HG03060 (cell line): ENCODE data around the gene OR51E1.

Experiments
- ATAC-seq: cut with Tn5 transposase; IDR thresholded peaks from one replicate; pipeline ENCODE4 v1.9.1; 2021; ENCODE audit warnings: low read depth, moderate number of reproducible peaks; ENCODE audit not compliant: unreplicated experiment

OR51E1 gene

DNA sequence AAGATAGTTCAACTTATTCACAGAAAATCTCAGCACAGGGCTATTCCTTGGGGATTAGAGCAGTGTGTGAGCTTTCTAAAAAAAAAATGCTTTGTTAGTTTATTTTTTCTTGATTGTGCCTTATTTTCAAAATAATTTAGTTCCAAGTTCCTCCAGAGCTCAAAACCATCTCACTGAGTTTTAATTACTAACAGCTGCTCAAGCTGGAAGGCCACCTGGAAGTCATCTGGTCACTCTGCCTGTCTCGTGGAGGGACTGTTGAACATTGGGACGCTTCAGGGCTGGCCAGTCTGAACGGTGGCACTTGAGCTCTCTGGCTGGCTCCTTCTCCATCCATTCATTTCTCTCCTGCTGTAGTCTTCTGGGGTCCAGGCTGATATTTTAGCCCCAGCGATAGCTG lies 4.0 kb downstream of the OR51E1 start:
- ATAC-seq = no peak

DNA sequence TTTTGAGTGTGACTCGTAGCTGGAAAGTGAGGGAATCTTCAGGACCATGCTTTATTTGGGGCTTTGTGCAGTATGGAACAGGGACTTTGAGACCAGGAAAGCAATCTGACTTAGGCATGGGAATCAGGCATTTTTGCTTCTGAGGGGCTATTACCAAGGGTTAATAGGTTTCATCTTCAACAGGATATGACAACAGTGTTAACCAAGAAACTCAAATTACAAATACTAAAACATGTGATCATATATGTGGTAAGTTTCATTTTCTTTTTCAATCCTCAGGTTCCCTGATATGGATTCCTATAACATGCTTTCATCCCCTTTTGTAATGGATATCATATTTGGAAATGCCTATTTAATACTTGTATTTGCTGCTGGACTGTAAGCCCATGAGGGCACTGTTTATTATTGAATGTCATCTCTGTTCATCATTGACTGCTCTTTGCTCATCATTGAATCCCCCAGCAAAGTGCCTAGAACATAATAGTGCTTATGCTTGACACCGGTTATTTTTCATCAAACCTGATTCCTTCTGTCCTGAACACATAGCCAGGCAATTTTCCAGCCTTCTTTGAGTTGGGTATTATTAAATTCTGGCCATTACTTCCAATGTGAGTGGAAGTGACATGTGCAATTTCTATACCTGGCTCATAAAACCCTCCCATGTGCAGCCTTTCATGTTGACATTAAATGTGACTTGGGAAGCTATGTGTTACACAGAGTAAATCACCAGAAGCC lies 11.0 kb downstream of the OR51E1 start:
- ATAC-seq = no peak

DNA sequence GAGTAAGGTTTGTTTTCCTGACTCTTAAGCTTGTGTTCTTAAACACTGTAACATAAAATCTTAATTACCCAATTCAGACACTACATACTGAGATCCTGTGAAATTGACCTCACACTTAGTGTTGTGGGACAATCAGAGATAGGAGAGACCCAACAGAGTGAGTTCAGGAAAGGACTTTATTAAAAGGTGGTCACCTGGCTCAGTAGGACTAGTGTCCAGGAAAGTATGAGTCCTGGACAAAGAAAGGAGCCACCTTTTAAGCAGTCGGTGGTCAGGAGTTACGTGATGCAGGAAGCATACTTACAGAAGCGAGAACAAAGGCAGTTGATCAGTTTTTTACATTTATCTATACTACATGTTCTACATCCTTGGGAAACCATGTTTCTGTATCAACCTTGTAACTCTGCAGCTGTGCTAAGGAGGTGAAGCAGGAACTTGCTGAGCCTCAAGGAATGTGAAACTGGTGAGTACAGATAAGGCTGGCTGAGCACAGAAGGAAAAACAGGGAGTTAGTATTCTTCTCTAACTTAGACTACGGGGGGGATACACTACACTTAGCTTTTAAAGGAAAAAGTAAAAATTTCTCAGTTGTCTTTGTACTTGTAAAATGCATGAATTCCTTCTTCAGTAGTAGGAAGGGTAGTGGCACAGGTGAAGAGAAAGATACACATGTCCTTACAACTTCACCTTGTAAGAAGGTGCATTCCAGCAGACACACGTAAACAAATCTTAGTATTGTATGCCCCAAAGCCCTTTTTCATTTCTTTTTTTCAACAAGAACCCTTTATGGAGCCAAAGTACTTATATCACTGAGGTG lies 15.1 kb downstream of the OR51E1 start:
- no peak for ATAC-seq

DNA sequence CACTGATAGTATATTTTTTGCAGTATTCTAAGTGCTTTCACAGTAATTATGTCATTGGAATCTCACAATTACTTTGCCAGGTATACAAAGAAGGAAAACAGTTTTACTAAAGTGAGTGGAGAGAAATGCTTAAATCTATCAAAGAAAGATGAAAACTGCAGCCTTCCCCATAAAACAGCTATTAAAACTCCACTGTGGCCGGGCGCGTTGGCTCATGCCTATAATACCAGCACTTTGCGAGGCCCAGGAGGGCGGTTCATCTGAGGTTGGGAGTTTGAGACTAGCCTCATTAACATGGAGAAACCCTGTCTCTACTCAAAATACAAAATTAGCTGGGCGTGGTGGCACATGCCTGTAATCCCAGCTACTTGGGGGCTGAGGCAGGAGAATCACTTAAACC lies 19.1 kb downstream of the OR51E1 start:
- ATAC-seq = no peak

DNA sequence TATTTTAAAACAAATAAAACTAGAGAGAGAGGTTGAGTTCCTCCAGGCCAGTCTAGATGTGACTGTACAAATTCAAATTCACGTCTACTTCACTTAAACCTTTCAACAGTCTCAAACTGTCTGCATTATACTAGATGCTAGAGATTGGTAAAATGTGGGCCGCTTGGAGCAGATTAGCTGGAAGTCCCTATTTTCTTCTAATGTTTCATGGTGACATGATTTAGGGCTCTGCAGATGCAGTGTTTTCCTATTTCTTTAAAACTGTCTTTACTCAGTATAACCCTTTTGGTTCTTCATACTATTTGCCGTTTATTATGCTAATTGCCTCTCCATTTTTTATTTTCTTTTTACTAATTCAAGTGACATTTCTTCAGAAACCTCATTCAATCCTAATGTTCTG lies 20.4 kb downstream of the OR51E1 start:
- no peak for ATAC-seq

DNA sequence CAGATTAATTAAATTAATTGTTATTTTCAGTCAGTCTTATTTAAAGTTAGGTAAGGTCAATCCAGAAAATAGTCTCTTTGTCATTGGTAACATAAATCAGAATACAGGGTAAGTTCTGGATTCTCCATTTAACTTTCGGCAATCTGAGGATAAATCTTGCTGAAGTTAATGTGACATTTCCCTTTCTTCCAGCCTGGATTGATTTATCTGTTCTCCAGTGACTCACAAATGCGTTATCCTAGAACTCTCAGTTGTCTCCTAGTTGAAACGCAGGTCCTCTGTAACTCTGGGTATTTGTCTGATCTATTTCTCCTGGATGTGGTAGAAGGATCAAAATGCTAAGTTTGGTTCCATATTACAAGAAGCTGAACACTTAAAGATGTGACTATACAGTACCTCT lies 21.0 kb downstream of the OR51E1 start:
- ATAC-seq = no peak

DNA sequence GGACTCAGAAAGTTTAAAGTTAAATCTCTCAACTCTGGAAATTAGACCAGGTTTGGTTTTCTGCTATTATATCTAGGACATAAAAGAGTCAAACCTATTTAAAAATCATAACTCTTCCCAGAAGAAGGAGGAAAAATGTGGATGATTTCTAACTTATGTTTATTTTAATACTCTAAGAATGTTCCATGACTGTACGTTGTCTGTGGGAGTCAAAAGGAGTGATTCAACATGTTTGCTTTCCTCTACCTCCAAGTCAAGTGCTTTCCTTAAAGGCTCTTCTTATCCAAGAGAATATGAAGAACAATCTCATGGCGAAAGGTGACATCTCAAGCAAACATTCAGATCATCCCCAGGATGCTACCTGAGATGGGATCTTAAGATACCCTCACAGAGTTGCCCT lies 21.6 kb downstream of the OR51E1 start:
- no peak for ATAC-seq

DNA sequence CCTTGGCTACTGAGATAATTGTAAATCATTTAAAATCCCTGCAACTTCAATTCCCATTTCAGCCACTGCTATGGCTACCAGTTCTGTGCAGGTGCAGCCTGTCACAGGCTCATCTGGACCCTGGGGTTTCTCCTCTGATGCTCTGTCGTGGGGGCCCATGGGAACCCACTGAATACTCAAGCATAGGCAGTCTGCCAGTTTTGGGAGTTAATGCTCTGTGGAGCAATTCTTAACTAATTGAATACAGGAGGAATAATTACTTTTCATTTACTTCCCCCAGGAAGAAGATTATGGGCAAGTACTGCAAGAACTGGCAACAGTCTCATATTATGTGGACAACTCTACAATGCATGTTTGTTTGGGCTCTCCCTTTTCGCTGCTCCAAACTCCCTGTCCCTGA lies 28.0 kb downstream of the OR51E1 start:
- no peak for ATAC-seq

DNA sequence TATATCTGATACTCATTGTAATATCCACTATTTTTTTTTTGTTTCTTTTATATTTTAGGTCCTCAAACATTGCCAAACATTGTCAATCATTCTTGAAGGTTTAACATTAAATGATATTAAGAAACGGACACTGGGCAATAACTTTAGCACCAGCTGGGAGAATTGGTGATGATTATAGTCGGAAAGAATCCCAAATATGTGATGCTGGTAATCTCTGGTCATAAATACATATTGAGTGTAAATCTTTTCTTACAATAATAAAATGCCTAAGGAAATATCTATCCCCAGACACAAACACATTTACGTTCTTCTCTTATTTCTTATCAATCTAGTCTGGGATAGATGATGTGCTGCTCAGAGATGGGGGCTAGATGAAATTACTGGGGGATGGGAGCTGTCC lies 28.7 kb downstream of the OR51E1 start:
- ATAC-seq = no peak

DNA sequence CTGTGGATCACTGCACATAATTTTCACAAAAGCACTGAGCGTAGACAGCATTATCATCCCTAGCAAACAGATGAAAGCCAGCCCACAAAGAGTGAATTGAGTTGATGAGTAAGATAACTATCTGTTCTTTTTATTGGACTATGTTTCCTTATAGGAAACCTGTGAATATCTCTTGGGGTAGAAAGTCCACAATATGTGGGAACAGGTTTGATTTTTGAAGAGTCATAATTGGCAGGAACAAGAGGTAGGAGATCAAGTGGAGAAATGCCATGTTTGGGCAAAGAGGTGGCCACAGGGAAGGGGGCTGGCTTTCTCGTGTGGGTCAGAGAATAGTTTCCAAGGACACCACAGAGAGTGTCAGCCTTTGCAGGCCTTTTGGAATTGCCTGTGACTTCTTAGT lies 30.0 kb downstream of the OR51E1 start:
- ATAC-seq = no peak

DNA sequence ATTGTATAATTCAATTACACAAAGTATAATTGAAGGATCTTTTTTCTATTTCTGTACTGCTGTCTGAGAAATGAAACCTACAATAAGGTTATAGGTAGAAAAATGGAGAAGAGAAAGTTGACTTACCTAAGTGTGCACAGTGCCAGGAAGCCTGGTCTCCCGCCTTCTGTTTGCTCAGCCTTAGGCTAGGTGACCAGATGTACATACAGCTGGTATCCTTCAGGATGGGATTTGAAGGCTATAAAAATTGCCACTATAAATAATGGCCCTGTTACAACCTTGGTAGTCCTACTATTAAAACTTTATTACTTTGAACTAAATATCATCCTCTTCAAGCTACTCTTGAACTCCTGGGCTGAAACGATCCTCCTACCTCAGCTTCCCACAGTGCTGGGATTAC lies 34.2 kb downstream of the OR51E1 start:
- no peak for ATAC-seq

DNA sequence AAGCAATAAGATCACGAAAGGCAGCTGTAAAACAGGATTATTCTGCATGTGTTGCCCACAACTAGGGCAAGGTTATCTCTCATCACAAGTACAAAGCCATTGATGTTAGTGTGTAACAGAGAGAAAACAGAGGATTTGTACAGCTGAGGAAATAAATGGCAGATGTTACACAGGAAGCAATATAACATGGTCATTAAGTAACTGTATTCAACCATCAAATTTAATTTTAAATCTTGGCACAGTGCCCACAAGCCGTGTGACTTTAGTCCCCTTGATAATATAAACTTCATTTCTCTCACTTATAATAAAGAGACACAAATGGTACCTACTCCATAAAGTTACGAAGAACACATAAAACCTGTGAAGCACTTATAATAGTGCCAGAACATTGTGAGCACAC lies 36.6 kb downstream of the OR51E1 start:
- no peak for ATAC-seq

DNA sequence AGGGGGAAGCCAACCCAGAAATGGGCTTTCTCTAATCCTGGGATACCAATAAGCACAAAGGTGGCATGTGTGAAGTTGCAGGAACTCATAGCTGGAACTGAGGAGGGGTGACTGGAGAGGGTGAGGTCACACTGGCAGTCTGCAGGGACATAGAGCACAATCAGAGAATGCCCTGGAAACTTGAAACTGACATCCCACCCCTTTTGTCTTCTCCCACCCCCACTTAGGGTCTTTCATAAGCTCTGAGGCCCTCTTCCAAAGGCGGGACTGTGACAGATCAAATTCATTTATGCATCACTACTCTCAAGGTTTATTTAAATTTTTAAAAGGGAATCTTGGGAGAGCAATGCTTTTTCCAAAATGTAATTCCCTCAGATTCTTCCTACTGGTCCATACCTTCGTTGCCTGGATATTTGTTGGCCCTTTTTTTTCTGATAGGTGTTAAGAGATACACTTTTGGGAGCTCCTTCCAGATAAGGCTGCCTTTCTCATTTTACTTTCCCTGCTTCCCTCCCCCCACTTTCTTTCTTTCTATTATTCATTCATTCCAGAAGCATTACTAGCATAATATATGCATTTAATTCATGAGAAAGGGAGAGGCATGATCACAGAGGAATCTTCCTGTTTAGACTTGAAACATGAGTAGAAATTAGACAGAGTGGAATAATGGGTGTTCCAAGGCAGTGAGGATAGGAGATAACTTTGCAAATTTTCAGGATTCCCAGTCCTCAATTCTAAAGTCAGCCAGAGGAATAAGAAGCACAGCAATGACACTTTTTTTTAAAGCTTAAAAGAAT lies 39.0 kb downstream of the OR51E1 start:
- no peak for ATAC-seq

DNA sequence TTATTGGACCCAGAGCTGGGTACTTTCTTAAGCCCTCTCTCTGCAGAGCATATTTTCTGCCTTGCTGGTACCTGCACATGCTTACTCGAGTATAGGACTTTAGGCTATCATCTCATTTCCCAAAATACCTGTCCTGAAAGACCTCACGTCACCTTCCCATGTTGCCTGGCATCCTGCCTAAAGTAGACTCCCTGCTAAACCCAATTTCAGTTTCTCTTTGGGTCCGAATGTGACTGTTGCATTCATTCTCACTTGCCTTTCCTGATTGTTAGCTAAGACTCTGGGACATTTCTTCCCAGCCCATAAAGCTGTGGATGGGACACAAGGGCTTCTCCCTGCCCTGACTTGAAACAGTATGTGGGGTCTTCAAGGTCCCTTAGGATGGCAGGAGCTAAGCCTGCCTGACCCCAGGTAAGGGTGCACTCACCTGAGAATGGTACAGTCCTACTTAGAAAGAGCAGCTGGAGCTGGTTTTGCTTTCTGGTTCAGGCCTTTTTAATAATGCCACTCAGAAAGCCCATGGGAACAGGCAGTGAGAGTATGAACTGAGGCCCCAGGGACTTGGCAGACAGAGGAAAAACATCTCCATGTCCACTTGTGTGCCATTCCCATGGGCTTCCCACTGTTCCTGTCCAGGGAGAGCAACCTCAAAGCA lies 41.0 kb downstream of the OR51E1 start:
- ATAC-seq = no peak

DNA sequence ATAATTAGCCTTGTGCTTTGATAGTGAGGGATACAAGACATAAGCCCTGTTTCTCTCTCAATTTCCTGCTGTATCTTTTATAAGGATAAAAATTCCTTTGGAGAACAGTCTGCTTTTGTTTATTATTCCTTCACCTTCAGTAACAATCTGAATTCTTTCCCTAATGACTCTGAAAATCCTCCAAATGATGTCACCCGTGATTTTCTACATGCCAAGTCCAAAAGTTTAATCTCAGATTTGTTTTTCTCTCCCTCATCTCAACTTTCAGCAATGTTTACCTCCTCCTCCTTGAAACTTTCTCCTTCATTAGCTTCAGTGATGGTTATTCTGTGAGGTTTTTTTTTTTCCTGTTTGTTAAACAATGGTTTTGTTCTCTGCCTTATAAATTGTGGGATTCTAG lies 51.7 kb downstream of the OR51E1 start:
- no peak for ATAC-seq

DNA sequence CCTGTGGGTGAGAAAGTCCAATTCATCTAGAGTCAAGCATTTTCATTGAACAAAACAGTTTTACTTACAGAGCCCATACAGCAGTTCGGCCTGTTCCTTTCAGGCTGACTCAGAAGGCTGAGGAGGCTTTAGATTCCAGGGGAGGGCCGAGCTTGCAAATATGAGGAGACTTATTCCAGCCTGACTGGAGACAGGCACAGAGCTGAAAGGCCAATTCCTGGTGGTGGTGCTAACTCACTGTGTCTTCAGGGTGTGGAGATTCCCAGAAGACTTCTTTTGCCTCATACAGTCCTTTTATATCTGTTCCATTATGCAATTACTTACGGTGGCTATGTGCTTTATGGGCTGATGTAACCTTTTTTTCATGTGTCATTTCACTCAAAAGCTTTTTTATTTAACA lies 53.8 kb downstream of the OR51E1 start, which contains the start of gene OR51E2:
Gene OR51E2, minus strand, starts transcription at position 269 of the 400 bp plus-strand sequence. CDS start 15,142 bp downstream, outside the sequence.
- no peak for ATAC-seq

DNA sequence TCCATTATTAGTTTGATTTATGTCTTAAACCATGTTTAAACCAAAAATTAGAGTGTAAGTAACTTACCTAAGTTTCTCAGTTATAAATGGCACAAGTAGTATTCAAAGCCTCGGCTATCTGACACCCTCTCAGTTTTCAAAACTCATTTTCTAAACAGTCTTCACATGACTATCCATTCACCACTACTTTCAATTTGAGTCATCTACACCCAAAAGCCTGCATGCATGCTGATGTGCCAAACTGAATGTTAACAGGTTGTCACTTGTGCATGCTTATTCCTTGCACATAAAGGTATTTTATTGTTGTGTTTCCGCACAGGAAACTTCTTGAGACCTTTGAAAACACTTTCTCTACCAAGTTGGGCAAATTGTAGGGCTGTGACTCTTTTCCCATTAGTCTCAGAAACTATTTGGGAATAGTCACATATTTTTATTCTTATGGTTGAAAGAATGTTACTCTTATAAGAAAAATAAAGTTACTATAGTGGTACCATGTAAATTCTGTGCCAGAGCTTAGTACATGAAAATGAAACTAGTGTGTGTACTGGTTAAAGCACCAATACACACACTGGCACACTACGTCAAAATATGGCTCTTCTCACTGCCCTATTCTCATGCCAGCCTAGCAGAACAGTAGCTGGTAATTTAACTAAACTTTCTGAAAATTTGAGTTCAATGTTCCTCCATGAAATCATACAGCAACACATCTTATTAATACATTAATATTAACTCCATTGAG lies 56.1 kb downstream of the OR51E1 start:
- ATAC-seq = peak; percentile 87

DNA sequence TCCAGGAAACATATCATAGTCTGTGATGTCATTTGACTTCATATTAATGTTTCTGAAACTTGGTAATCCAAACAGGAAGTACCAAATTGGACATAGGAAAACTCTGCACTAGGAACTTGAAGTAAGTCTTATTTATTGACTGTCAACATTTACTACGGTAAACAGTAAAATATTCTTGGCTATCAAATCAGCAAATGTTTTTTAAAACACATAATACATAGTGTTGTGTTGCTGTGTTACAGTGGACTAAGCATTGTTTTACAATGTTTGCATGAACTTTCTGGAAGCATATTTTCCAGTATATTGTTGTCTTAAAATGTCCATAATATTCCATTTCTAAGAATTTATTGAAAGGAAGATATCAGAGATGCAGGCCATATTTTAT lies 56.6 kb downstream of the OR51E1 start:
- no peak for ATAC-seq

DNA sequence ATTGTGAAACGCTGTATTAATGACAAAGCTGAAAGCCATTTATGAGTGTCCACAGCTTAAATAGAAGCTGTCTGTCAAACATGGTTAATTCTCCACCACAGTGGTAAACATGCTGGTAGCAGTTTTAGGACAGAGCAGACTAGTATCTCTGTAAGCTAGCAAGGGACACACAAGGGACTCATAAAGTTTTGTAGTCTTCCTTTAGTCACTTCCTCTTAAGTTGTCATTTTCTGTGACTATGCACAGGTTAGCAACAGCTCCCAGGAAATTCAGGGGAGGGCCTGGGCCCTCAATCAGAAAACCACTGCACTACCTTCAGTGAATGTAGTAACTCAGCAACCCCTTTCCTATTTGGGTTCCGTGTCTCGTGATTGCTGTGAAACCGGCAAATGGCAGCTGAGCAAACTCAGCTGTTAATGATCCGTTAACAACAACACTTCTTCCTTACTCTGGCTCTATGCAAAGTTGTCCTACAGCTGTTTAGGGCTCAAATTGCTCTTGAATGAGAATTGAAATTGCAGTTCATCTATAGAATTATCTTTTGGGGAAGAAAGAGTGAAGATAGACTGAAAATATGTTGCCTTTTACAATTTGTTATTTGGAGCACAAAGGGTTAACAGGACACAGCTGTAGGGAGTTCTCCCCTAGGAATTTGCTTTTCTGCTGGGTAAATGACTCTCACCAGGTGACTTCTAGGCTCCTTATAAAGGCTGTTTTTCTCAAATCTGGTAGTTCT lies 60.4 kb downstream of the OR51E1 start, which contains the start of gene MMP26:
Gene MMP26, plus strand, starts transcription at position 731 of the 736 bp plus-strand sequence.
- peak; percentile 36 for ATAC-seq
